Esophagus muscularis mucosa (tissue), 4 donors: ENCODE results near the gene NANS. TPM values are rescaled to one million over a fixed set of nuclear protein-coding genes. Genes with fewer than 3 reads are reported as not detected.

Source experiments
- DNase-seq: peaks from one replicate; pipeline ENCODE4 v3.0.0-alpha.2; 2017; ENCODE audit errors: extremely low spot score
- H3K27ac ChIP-seq, 4 donors: fragments of 200-600 bp; sonication (generic); replicated peaks in 1 of 4; 1 replicate in 3 of 4; 2 replicates in 1 of 4; pipeline ENCODE4 v1.5.1; 2016 to 2019; ENCODE audit warnings: mild to moderate bottlenecking in 1 of 4
- H3K27me3 ChIP-seq, 4 donors: fragments of 200-600 bp; sonication (generic); one replicate each; pipeline versions ENCODE4 v1.5.1 to v1.6.0; 2016 to 2019
- H3K36me3 ChIP-seq, 4 donors: fragments of 200-600 bp; sonication (generic); one replicate each; pipeline ENCODE4 v1.5.1; 2016 to 2019
- H3K4me1 ChIP-seq, 4 donors: fragments of 200-600 bp; sonication (generic); one replicate each; pipeline ENCODE4 v1.5.1; 2016 to 2019
- H3K4me3 ChIP-seq, 4 donors: fragments of 200-600 bp; sonication (generic); 1 replicate in 2 of 4; 2 replicates in 2 of 4; pipeline ENCODE4 v1.5.1; 2016 to 2019; ENCODE audit warnings: mild to moderate bottlenecking in 4 of 4, moderate library complexity in 1 of 4
- H3K9me3 ChIP-seq, 4 donors: fragments of 200-600 bp; sonication (generic); 1 replicate in 3 of 4; 2 replicates in 1 of 4; pipeline ENCODE4 v1.5.1; 2016 to 2019
- EP300 ChIP-seq: sonication (generic); formaldehyde crosslinking; IDR thresholded peaks from one replicate; pipeline ENCODE4 v1.6.1; 2017; ENCODE audit warnings: antibody characterized with exemption
- POLR2A ChIP-seq: fragments of 450-650 bp; IDR thresholded peaks from one replicate; pipeline ENCODE4 v1.6.1; 2017; ENCODE audit warnings: antibody characterized with exemption, moderate library complexity, mild to moderate bottlenecking, low read depth
- POLR2AphosphoS5 ChIP-seq, 2 donors: sonication (generic); formaldehyde crosslinking; IDR thresholded peaks; one replicate each; pipeline ENCODE4 v1.6.1; 2017; ENCODE audit warnings: antibody characterized with exemption in 2 of 2
- WGBS: methylation state at CpG from one replicate; pipeline ENCODE4 v1.1.5; 2018; 5-methylcytosine and 5-hydroxymethylcytosine counted together
- intact Hi-C: fragments of 100-400 bp; cut with DNase I; formaldehyde crosslinking; loops from one replicate; pipeline ENCODE4 v1.15.1; 2023
- total RNA-seq, 4 donors: library from RNA; depleted of rRNA; stranded (reverse); fragments of >200 nt; gene quantifications; one replicate each; pipeline versions ENCODE4 v1.1.0 to v1.2.1, GENCODE V29; 2016
- TF ChIP-seq, protein P1 (sequence below), 3 experiments: fragments of 200-600 bp in 2 of 3; fragments of 450-650 bp in 1 of 3; sonication (generic) in 2 of 3; IDR thresholded peaks; one replicate each; pipeline ENCODE4 v1.5.1; 2017 to 2019; ENCODE audit warnings: antibody characterized with exemption in 3 of 3, mild to moderate bottlenecking in 2 of 3, moderate library complexity in 1 of 3

Gene NANS
- total RNA-seq, 4 donors from 2014 or later: 25.3 to 54.7 (median 37.3) TPM

DNA sequence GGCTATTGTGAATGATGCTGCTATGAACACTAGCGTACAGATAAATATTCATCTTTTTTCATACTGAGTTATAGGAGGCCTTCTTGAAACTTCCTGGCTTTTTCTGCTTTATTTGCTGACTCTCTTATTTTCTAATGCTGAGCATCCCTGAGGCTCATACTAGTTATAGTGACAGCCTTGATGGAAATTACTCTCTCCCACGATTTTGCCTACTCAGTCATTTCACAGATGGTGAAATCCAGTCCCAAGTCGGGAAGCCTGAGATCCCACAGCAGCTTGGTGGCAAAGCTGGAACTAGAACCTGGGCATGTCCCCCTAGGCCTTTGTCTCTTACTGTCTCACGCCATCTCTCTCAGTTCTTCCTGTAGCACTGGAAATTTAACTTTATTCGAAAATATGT is 22.4 kb downstream of the NANS start:
- intact Hi-C loops: loop anchor here (5.0 kb wide), 1 partner anchor 123 kb away; no protein-coding TSS in a partner anchor
- peaks cover 8 to 42% (median 16%) of the 10 kb centered on the region in 4 donors for H3K4me1 ChIP-seq
- no peaks in the 10 kb centered on the region for H3K27me3 ChIP-seq
- no peak for DNase-seq
- no peak overlapping the region for H3K27ac ChIP-seq
- H3K4me3 ChIP-seq: no peak overlapping the region
- WGBS: 85% methylated on average over 5 of the region's 5 CpGs
- no peak for TF ChIP-seq POLR2AphosphoS5 (IDR thresholded peaks at IDR 0.05)
- TF ChIP-seq POLR2A: no peak
- no peak for TF ChIP-seq EP300
- peaks cover 10 to 64% (median 49%) of the 10 kb centered on the region in 4 donors for H3K36me3 ChIP-seq
- H3K9me3 ChIP-seq: no peaks in the 10 kb centered on the region

DNA sequence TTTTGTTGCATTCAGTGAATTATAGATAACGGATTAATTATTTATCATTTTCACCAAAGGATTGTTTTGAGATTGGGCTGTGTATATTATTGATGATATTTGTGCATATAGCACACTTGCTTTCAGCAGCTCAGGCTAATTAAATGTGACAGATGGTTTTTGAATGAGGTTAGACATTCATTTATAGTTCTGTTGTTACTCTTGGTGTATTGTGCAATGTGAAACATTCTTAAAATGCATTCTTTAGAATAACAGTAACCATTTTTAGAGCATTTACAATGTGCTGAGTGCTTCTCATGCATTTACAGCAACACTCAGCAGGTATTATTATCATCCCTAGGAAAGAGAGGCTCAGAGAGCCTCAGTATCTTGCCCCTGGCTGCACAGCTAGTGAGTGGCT is 23.8 kb downstream of the NANS start:
- no peaks in the 10 kb centered on the region for H3K27me3 ChIP-seq
- TF ChIP-seq POLR2AphosphoS5 (IDR thresholded peaks at IDR 0.05): no peak
- no peak for TF ChIP-seq EP300
- TF ChIP-seq, protein P1, sequence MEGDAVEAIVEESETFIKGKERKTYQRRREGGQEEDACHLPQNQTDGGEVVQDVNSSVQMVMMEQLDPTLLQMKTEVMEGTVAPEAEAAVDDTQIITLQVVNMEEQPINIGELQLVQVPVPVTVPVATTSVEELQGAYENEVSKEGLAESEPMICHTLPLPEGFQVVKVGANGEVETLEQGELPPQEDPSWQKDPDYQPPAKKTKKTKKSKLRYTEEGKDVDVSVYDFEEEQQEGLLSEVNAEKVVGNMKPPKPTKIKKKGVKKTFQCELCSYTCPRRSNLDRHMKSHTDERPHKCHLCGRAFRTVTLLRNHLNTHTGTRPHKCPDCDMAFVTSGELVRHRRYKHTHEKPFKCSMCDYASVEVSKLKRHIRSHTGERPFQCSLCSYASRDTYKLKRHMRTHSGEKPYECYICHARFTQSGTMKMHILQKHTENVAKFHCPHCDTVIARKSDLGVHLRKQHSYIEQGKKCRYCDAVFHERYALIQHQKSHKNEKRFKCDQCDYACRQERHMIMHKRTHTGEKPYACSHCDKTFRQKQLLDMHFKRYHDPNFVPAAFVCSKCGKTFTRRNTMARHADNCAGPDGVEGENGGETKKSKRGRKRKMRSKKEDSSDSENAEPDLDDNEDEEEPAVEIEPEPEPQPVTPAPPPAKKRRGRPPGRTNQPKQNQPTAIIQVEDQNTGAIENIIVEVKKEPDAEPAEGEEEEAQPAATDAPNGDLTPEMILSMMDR (IDR thresholded peaks at IDR 0.05): no peak
- TF ChIP-seq POLR2A: no peak
- intact Hi-C loops: no loop called here
- 89% methylated on average over 1 of the region's 1 CpG for WGBS
- no peaks in the 10 kb centered on the region for H3K9me3 ChIP-seq
- DNase-seq: no peak
- no peak overlapping the region for H3K27ac ChIP-seq
- H3K36me3 ChIP-seq: peaks cover 10 to 66% (median 49%) of the 10 kb centered on the region in 4 donors
- H3K4me1 ChIP-seq: peaks cover 0 to 30% (median 6%) of the 10 kb centered on the region in 4 donors
- no peak overlapping the region for H3K4me3 ChIP-seq

DNA sequence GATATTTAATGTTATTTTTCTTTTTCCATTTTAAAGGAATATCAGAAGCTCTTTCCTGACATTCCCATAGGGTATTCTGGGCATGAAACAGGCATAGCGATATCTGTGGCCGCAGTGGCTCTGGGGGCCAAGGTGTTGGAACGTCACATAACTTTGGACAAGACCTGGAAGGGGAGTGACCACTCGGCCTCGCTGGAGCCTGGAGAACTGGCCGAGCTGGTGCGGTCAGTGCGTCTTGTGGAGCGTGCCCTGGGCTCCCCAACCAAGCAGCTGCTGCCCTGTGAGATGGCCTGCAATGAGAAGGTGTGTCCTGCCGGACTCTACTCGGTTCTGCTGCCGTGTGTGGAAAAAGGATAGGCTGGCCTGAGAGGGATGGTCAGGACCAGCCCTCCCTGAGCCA is 24.2 kb downstream of the NANS start:
- DNase-seq: no peak
- Histone ChIP-seq H3K9me3 (no peaks in the 10 kb centered on the region), H3K36me3 (peaks cover 10 to 66% (median 49%) of the 10 kb centered on the region in 4 donors), H3K27ac (peak overlapping the region in 1 of 4 donors; percentile 42), H3K4me1 (peaks cover 0 to 30% (median 5%) of the 10 kb centered on the region in 4 donors), H3K4me3 (no peak overlapping the region), H3K27me3 (no peaks in the 10 kb centered on the region)
- WGBS: 98% methylated on average over 10 of the region's 12 CpGs
- intact Hi-C loops: no loop called here
- TF ChIP-seq, protein P1 (IDR thresholded peaks at IDR 0.05): no peak
- TF ChIP-seq EP300 (no peak), POLR2A (no peak), POLR2AphosphoS5 (IDR thresholded peaks at IDR 0.05) (no peak)

DNA sequence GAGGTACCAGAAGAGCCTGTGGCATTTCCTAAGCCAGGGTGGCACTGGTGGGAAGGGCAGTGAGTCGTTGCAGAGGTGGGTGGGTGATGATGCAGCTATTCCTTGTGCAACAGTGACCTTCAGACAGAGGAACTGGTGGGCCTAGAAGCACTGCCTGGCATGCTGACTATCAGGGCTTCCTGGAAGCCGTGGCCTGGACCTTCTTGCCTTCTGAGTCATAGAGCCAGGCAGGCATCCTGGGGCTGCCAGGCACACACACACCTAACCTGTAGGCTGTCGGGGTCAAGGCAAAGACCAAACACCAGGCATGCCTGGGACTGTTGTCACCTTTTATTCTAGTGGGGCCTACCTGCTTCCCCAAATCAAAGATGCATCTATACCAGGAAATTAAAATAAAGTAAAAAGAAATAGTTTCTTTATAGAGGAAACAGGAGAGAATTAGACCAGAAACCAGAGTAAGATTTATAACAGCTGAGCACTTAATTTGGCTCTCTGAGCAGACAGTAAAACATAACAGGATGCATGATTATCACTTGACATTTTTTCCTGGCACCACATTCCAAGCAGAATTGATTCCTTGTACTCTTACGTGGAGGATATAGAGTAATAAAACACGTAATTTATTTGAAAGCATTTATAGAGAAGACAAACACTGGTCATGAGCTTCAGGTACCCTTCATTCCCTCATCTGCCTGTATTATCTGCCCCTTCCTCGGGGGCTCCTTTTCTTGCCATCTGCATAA is 25.1 kb downstream of the NANS start:
- peak overlapping the region in 3 of 4 donors; percentile 23 to 40 (median 27) for H3K27ac ChIP-seq
- no peak overlapping the region for H3K4me3 ChIP-seq
- no peaks in the 10 kb centered on the region for H3K9me3 ChIP-seq
- WGBS: 84% methylated on average over 5 of the region's 6 CpGs
- TF ChIP-seq, protein P1 (IDR thresholded peaks at IDR 0.05): no peak
- TF ChIP-seq POLR2AphosphoS5 (IDR thresholded peaks at IDR 0.05): peak in 1 of 2 donors; percentile 22
- H3K27me3 ChIP-seq: no peaks in the 10 kb centered on the region
- H3K36me3 ChIP-seq: peaks cover 10 to 66% (median 49%) of the 10 kb centered on the region in 4 donors
- no peak for DNase-seq
- intact Hi-C loops: no loop called here
- H3K4me1 ChIP-seq: peaks cover 0 to 30% (median 3%) of the 10 kb centered on the region in 4 donors

DNA sequence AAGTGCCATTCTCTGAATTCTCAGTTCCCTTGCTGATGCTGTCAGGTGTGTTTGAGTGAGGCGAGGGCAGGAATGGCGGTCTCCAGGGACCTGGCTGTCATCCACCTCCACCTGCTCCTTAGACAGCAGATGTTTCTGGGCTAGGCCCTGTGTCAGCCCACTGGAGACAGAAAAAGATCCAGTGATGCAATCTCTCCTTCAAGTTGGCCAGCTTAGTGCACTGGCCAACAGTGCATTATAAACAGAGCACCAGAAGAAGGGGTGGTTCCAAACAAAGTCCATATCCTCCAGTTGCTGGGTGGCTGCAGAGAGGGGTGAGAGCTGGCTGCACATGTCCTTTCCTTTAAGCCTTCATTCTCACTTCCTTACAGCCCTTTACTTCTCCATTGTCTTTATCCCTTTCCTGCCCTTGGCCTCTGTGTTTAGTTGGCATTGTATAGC is 26.5 kb downstream of the NANS start:
- H3K9me3 ChIP-seq: no peaks in the 10 kb centered on the region
- H3K27me3 ChIP-seq: no peaks in the 10 kb centered on the region
- no peak for DNase-seq
- TF ChIP-seq POLR2AphosphoS5 (IDR thresholded peaks at IDR 0.05) (no peak), EP300 (no peak), POLR2A (no peak)
- TF ChIP-seq, protein P1 (IDR thresholded peaks at IDR 0.05): no peak
- intact Hi-C loops: no loop called here
- H3K27ac ChIP-seq: no peak overlapping the region
- no peak overlapping the region for H3K4me3 ChIP-seq
- peaks cover 10 to 58% (median 44%) of the 10 kb centered on the region in 4 donors for H3K36me3 ChIP-seq
- peaks cover 6 to 39% (median 13%) of the 10 kb centered on the region in 4 donors for H3K4me1 ChIP-seq
- 92% methylated on average over 2 of the region's 2 CpGs for WGBS
